ENCODE measurements around the gene FZD1.

Gene FZD1

GRCh38 chr7:91320366-91321078 is 56.3 kb downstream of the FZD1 start:
- no peak overlapping the region for H3K4me3 ChIP-seq (ENCODE audit: low read depth, low read length)
- TF ChIP-seq CTCF (conservative IDR thresholded peaks at IDR 0.05; ENCODE audit: low read depth, low read length), result no peak
- DNase-seq (ENCODE audit: low read depth), result no peak
